DOHH2 (cell line): Measurements from ENCODE around the gene TRIM24.

Source experiments
- EZH2phosphoT487 ChIP-seq: fragments of 200-600 bp; sonication (generic); IDR thresholded peaks from 2 replicates; pipeline ENCODE4 v1.6.1; 2017; ENCODE audit warnings: borderline replicate concordance, mild to moderate bottlenecking, antibody characterized with exemption, low read length, moderate library complexity, mixed read lengths
- TF ChIP-seq, protein P1 (sequence below): fragments of 200-600 bp; sonication (generic); IDR thresholded peaks from one replicate; pipeline ENCODE4 v1.5.1; 2014; ENCODE audit warnings: antibody characterized with exemption, mild to moderate bottlenecking, low read depth, low read length; ENCODE audit not compliant: poor library complexity, severe bottlenecking

DNA sequence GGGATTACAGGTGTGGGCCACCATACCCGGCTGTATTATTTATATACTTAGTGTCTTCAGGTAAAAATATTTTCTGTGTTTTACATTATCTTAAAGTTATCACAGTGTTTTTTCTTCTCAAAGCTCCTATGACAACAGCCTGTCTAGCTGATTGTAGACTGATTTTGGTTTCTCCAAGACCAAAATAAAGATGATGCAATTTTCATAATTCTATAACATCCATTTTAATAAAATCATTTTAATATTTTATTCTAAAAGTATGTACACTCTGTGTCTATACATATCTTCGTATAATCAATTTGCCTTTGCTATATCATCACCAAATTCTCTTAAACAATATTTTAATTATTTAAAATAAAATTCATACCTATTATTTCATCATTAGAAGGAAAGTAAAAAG is 108.6 kb downstream of the TRIM24 start:
- TF ChIP-seq, protein P1, sequence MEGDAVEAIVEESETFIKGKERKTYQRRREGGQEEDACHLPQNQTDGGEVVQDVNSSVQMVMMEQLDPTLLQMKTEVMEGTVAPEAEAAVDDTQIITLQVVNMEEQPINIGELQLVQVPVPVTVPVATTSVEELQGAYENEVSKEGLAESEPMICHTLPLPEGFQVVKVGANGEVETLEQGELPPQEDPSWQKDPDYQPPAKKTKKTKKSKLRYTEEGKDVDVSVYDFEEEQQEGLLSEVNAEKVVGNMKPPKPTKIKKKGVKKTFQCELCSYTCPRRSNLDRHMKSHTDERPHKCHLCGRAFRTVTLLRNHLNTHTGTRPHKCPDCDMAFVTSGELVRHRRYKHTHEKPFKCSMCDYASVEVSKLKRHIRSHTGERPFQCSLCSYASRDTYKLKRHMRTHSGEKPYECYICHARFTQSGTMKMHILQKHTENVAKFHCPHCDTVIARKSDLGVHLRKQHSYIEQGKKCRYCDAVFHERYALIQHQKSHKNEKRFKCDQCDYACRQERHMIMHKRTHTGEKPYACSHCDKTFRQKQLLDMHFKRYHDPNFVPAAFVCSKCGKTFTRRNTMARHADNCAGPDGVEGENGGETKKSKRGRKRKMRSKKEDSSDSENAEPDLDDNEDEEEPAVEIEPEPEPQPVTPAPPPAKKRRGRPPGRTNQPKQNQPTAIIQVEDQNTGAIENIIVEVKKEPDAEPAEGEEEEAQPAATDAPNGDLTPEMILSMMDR = no peak
- no peak for TF ChIP-seq EZH2phosphoT487
